Eye (tissue), 1 donor: ENCODE data around the gene RAB36.

Experiments
- DNase-seq: peaks from one replicate; pipeline ENCODE4 v3.0.0-alpha.2; 2015

Gene RAB36

GRCh38 chr22:23161029-23161428 lies 15.8 kb downstream of the RAB36 start:
- no peak for DNase-seq

- DNase-seq, result no peak
These were observed 16.3 kb downstream of the RAB36 start for GRCh38 chr22:23161574-23161973.

- DNase-seq, result no peak
These were observed 18.4 kb downstream of the RAB36 start for GRCh38 chr22:23163665-23164064.

GRCh38 chr22:23164091-23164490 lies 18.8 kb downstream of the RAB36 start:
- DNase-seq, result no peak

- no peak for DNase-seq
These were observed 21.0 kb downstream of the RAB36 start for GRCh38 chr22:23166042-23166831.

- peak; percentile 74 for DNase-seq
These were observed 21.8 kb downstream of the RAB36 start for GRCh38 chr22:23166841-23167616.

- DNase-seq, result peak; percentile 72
These were observed 23.2 kb downstream of the RAB36 start for GRCh38 chr22:23168391-23169042.

- peak; percentile 78 for DNase-seq
These were observed 23.7 kb downstream of the RAB36 start for GRCh38 chr22:23169043-23169406.

- DNase-seq, result no peak
These were observed 30.8 kb downstream of the RAB36 start for GRCh38 chr22:23175817-23176644.

GRCh38 chr22:23176645-23177027 lies 31.4 kb downstream of the RAB36 start:
- no peak for DNase-seq

- no peak for DNase-seq
These were observed 31.9 kb downstream of the RAB36 start for GRCh38 chr22:23177197-23177596.

- DNase-seq, result peak; percentile 90
These were observed 33.4 kb downstream of the RAB36 start for GRCh38 chr22:23178512-23179254.

DNA sequence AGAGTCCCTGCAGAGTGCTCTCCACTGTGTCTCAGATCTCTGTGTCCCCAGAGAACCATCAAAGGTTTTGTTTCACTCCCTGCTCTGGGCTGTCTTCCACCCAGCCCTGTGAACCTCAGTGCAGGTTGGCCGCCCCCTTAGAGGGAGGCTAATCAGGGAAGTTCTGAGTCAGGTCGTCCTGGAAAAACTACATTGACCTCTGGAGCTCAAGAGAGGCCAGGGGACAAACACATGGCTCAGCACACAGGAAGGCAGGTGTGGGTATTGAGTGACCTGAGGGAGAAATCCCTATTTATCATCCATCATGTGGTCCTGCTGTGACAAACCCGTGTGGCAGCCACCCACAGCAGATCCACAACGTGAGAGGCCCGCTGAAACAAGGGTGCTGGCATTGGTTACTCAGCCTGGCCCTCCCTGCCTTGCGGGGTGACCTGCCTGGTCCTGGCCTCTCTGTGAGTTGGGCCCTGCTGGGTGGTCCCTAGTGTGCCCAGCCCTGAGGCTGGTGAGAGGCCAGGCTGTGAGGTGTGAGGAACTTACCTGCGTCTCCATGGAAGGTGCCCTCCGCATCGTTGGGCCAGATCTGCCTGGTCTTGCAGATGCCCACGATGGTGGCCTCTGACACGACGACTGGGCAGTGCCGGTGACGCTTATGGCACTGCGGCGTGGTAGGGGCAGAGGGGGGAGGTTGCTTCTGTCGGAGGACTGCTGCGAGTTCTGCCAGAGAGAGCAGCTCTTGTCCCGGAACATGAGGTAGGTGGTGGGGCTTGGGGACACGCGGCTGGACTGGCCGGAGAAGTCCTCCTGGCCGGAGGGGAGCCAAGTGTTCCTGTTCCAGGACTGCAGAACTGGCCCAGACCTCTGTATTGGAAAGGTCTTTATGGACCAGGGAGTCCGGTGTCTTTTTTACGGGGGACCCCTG lies 34.4 kb downstream of the RAB36 start:
- no peak for DNase-seq

- peak; percentile 88 for DNase-seq
These were observed 35.1 kb downstream of the RAB36 start, which contains the start of gene BCR for GRCh38 chr22:23180301-23180892. BCR (plus strand) TSS chr22:23180509; CDS start chr22:23180961, 452 bp downstream.

DNA sequence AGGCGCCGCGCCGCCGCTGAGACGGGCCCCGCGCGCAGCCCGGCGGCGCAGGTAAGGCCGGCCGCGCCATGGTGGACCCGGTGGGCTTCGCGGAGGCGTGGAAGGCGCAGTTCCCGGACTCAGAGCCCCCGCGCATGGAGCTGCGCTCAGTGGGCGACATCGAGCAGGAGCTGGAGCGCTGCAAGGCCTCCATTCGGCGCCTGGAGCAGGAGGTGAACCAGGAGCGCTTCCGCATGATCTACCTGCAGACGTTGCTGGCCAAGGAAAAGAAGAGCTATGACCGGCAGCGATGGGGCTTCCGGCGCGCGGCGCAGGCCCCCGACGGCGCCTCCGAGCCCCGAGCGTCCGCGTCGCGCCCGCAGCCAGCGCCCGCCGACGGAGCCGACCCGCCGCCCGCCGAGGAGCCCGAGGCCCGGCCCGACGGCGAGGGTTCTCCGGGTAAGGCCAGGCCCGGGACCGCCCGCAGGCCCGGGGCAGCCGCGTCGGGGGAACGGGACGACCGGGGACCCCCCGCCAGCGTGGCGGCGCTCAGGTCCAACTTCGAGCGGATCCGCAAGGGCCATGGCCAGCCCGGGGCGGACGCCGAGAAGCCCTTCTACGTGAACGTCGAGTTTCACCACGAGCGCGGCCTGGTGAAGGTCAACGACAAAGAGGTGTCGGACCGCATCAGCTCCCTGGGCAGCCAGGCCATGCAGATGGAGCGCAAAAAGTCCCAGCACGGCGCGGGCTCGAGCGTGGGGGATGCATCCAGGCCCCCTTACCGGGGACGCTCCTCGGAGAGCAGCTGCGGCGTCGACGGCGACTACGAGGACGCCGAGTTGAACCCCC lies 35.8 kb downstream of the RAB36 start:
- peak; percentile 68 for DNase-seq

DNA sequence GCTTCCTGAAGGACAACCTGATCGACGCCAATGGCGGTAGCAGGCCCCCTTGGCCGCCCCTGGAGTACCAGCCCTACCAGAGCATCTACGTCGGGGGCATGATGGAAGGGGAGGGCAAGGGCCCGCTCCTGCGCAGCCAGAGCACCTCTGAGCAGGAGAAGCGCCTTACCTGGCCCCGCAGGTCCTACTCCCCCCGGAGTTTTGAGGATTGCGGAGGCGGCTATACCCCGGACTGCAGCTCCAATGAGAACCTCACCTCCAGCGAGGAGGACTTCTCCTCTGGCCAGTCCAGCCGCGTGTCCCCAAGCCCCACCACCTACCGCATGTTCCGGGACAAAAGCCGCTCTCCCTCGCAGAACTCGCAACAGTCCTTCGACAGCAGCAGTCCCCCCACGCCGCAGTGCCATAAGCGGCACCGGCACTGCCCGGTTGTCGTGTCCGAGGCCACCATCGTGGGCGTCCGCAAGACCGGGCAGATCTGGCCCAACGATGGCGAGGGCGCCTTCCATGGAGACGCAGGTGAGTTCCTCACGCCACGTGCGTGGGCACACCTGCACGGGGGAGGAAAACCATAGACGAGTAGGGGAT lies 36.5 kb downstream of the RAB36 start:
- DNase-seq, result peak; percentile 29

GRCh38 chr22:23182309-23183060 lies 37.2 kb downstream of the RAB36 start:
- peak; percentile 51 for DNase-seq

GRCh38 chr22:23183061-23183698 lies 37.9 kb downstream of the RAB36 start:
- DNase-seq, result peak; percentile 84
